HG03521 (cell line): ENCODE data around the gene JMJD8.
A peak's percentile ranks its signal among the peaks of the same experiment; 100 is the strongest.

Experiments used
- ATAC-seq: cut with Tn5 transposase; IDR thresholded peaks from one replicate; pipeline ENCODE4 v1.9.1; 2021; ENCODE audit warnings: mild to moderate bottlenecking, moderate library complexity; ENCODE audit not compliant: unreplicated experiment

The JMJD8 gene

DNA sequence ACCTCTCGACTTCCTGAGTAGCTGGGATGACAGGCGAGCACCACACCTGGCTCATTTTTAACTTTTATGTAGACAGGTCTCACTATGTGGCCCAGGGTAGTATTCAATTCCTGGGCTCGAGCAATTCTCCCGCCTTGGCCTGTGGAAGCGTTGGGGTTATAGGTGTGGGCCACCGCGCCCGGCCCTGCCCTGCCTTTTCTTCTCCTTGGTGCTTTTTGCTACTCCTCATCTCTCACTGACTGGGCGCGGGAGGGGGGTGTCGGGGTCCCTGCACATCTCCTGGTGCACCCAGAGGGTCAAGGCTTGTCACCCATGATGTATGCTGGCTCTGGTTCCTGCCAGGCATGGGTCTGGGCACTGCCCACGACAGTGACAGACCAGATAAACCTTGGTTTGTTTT, 39.6 kb downstream of the JMJD8 start:
- ATAC-seq = no peak

DNA sequence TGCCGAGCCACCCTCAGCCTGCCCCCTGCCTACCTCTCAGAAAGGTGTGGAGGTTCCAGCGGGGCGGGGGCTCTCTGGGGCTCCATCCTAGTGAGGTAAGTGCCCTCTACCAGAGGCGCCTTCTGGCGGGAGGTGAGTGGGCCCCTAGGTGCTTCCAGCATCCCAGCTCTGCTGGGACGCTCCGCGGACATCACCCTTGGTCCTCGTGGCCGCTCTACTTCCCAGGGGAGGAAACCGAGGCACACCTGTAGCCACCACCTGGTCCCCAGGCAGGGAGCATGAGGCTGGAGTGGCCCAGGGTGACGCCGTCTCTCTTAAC, 41.1 kb downstream of the JMJD8 start:
- ATAC-seq = no peak

DNA sequence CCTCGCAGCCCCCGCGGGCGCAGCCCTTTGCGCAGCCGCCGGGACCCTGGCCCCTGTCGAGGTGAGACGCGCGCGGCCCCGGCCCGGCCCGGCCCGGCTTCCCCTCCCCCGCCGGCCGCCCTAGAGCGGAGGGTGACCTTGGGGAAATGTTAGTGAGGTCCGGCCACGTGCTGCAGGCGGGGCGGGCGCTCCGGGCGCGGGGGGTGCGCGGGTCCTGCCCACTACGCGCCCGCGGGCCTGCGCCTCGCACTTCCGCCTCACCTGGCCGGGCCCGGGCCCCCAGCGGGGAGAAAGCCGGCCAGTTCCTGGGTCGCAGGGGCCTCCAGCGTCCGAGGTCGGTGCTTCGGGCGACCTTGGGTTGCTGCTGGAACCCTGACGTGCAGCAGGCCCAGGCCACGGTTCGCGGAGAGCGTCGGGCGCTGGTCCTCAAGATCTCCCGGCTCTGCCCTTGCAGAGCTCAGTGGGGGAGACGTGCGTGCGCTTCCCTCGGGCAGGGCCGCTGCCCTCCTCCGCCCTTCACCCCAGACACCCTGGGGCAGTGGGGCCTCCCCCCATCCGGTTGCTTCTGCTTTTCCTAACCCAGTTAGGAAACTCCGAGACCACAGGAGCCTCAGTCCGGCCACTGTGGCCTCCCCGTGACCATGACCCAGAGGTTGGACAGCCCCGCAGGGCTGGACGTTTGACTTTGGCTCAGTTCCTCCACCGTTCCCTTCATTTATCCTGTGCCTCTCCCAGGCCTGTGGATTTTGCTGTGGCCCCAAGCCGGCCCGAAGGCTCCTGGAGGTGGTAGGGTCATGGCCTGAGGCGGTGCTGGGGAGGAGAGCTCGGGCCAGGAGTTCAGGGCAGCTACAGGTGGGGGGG, 41.7 kb downstream of the JMJD8 start:
- ATAC-seq = peak; percentile 39

DNA sequence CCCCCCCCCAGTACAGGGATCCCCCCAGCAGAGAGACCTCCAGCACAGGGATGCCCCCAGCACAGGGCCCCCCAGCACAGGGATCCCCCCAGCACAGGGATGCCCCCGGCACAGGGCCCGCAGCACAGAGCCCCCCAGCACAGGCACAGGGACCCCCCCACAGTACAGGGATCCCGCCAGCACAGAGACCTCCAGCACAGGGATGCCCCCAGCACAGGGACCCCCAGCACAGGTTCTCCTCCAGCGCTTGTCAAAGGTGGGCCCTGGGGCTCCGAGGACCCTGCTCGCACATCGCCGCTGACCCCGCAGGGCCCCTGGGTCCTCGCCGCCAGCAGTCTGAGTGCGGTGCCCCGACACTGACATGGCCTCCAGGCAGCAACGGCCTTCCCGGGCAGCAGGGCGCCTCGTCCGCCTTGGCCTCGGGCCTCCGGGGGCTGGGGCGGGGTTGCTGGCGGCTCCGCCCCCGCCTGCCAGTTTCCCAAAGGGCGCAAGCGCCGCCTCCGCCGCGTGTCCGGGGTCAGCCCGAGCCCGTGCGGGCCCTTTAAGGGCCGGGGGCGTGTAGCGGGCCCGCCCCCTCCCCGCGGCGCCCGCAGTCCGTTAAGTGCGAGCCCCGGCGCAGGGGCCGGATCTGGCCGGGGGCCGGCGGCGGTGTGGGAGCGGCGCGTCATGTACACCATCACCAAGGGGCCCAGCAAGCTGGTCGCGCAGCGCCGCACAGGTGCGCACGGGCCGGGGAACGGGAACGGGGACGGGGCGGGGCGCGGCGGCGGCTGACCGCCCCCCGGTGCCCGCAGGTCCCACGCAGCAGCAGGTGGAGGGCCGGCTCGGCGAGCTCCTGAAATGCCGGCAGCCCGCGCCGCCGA, 42.6 kb downstream of the JMJD8 start, which contains the start of gene MCRIP2:
Gene MCRIP2, plus strand, starts transcription at position 503 of the 863 bp plus-strand sequence. Its CDS starts 164 bp downstream, at position 667.
- peak; percentile 41 for ATAC-seq

DNA sequence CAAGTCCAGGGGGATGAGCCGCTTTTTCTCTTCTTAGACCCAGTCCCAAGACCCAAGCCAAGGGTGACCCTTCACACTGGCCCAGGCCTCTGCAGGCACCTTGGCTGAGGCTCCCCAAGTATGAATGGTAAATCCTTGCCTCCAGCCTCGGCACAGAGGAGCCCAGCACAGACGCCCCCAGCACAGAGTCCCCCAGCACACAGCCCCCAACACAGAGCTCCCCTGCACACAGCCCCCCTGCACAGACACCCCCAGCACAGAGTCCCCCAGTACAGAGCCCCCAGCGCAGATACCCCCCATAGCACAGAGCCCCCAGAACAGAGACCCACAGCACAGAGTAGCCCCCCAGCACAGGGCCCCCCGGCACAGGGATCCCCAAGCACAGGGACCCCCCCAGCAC, 43.5 kb downstream of the JMJD8 start:
- ATAC-seq = no peak

DNA sequence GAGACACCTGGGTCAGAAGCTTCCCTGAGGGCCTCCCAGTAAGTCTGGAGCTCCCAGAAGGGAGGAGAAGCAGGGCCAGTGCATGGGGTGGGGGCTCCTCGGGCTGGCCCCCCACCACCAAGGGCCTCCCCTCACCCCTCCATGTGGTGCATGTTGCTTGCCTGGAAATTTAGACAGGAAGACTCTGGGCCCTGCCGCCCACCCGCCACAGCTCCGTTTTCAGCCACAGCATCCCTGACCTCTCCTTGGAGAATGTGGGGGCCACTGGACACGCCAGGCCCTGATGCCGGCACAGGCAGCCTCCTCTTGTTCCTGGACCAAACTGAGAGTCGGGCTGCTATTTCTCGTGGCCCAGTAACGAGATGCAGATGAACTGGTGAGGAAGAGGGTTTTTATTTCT, 45.3 kb downstream of the JMJD8 start:
- ATAC-seq = no peak

DNA sequence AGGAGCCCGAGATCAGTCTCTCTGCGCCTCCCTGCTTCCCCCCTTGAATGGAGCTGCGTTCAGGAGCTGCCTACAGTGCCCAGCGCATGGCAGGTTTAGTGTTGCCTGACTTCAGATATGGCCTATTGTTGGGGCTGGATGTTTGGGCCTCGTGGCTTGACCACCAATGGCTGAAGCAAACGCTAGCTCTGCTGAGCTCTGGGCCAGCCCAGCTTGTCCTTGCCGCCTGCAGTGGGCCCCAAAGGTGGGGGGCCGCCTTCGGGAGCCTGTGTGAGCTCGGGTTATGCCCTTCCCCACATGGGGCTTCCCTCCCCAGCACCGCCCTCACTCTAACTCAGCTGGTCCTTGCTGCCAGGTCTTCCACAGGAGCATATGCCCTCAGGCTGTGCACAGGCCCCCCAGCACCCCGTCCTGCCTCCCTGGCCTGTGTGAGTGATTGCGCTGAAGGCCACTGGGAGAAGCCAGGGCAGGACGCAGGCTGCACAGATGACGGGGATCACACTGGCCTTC, 46.0 kb downstream of the JMJD8 start:
- no peak for ATAC-seq

DNA sequence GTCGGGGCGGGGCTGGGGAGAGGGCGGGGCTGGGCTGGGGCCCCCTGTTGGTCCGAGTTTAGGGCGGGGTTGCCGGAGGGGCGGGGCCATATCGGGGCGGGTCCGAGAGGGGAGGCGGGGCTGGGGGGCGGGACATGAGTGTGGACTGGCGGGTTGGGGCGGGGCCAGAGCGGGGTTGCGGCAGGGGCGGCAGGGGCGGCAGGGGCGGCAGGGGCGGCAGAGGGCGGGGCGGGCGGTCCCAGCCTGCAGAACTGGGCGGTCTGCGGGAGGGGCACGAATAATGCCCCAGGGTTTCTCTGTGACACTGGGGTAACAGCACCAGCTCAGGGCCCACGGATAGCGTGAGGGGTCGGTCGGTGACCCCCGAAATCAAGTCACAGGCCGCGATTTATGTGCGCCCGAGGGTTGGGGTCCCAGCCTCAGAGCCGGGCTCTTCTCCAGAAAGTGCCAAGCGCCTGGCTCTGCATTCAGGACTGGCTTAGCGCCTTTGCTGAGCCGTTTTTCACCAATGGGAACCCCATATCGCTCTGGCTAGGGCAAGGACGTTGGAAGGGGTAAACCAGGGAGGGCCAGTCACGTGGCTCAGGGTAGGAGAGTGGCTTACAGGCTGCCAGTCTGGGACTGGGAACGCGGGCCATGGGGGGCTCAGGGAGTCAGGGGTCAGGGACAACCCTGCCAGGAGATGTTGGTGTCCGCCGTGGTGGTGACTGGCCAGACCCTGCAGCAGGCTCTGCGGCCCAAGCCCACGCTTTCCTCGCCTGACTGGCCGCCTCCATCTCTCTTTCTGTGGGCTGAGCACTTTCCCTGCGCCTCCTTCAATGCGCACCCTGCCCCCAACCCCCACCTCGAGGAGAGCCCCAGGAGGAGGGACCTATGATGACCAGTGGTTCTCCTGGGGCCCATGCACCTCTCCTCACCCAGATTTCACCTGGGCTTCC, 46.8 kb downstream of the JMJD8 start:
- no peak for ATAC-seq

DNA sequence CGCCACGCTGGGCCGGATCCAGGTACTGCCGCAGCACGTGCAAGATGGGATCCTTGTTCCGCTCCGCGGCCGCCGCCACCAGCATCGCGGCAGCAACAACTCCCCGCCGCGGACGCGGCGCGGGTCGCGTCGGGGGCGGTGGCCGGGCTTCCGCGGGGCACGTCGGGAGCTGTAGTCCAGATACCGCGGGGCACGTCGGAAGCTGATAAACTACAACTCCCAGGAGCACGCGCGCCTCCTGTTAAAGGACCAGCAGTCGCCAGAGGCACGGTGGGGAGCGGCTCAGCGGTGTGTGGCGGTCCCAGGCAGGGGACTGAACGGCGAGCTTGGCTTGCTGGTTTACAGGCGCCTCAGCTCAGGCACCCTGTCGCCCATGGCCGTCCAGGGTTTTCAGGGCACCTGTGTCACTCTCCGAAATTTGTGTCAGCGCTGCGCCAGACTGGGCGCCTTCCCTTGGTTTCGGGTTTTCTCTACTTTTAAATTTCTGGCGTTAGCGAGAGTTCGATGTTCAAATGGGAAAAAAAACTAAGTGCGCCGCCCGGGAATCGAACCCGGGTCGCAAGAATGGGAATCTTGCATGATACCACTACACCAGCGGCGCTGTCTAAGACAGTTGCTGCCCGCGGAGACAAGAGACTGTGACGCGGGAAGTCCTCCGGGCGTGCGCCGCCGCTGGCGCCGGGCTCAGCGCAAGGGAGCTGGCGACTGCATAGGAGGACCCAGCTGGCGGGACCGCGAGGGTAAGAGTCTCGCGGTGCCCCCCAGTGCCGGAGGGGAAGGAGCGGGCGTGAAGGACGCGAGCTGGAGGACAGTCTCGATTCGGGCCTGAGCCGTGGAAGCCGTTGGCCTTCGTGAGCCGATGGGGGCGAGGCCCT, 47.7 kb downstream of the JMJD8 start, which contains the start of gene METTL26:
Gene METTL26, minus strand, starts transcription at position 100 of the 875 bp plus-strand sequence. Its CDS starts 15 bp downstream, at position 85.
- peak; percentile 52 for ATAC-seq

DNA sequence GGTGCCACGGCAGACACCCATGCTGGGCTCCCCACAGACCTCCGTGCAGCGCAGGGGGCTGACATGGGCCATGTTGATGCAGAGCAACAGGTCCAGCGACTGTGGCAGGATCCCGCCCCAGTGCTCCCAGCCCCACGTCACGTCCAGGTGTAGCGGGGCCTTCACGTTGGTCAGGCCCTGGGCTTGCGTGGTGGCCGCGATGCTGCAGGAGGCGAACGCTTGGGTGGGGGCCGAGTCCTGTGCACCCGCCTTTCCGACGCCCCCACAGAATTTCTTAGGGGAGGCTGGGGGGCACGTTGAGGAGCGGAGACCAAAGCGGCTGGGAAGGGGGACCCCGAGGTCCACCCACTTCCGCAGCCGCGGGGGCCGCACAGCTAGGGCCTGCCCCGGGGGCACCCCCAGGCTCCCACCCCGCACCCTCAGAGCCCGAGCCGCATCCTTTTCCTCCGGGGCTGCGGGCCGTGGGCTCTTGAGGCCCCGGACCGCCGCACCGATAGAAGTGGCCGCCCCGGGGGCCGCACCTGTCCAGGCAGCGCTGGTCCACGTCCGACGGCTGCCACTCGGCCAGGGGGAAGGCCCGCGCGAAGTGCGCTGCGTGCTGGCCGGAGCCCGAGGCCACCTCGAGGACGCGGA, 48.4 kb downstream of the JMJD8 start:
- no peak for ATAC-seq

DNA sequence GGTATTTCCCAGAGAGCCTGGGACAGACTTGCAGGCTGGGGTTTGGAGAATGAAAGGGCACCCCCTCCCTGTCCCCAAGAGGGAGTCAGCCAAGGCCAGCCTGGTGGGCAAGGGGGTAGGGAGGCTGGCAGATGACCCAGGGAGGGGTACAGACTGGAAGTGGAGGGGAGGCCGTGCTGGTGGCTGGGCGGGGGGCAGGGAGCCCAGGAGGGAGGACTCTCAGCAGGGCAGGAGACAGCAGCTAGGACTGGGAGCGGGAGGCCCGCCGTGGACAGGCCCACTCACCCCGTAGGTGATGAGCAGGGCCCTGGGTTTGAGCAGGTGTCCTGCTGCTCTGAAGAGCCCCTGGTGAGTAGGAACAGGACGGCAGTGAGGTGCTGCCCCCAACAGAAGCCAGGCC, 49.1 kb downstream of the JMJD8 start:
- no peak for ATAC-seq

DNA sequence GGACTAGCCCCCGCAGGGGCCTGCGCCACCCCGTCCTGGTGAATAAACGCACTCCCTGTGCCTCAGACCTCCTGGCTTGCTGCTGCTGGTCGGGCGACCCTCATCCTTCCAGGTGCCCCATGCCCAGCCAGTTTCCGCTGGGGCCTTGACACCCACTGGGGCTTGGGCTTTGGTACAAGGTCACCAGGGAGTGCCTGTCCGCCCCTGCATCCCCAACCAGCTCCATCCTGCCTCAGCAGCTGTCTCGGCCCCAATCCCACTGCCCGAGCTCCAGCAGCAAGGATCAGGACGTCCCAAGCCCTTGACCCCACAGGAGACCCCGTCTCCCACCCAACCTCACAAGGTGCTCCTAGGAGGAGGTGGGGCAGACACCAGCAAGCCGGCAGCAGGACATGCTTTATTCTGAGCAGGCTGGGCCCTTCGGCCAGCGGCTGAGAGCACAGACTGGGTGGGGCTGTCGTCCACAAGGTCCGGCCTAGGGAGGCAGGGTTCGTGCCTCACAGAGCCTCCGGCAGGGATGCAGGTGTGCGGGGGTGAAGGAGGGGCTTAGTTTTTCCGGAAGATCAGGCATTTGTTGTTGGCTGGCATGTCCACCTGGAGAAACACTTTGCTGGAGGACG, 50.0 kb downstream of the JMJD8 start:
- ATAC-seq = no peak

DNA sequence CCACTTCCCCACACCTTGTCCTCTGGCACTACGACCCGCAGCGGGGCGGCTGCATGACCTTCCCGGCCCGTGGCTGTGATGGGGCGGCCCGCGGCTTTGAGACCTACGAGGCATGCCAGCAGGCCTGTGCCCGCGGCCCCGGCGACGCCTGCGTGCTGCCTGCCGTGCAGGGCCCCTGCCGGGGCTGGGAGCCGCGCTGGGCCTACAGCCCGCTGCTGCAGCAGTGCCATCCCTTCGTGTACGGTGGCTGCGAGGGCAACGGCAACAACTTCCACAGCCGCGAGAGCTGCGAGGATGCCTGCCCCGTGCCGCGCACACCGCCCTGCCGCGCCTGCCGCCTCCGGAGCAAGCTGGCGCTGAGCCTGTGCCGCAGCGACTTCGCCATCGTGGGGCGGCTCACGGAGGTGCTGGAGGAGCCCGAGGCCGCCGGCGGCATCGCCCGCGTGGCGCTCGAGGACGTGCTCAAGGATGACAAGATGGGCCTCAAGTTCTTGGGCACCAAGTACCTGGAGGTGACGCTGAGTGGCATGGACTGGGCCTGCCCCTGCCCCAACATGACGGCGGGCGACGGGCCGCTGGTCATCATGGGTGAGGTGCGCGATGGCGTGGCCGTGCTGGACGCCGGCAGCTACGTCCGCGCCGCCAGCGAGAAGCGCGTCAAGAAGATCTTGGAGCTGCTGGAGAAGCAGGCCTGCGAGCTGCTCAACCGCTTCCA, 50.6 kb downstream of the JMJD8 start:
- ATAC-seq = no peak

DNA sequence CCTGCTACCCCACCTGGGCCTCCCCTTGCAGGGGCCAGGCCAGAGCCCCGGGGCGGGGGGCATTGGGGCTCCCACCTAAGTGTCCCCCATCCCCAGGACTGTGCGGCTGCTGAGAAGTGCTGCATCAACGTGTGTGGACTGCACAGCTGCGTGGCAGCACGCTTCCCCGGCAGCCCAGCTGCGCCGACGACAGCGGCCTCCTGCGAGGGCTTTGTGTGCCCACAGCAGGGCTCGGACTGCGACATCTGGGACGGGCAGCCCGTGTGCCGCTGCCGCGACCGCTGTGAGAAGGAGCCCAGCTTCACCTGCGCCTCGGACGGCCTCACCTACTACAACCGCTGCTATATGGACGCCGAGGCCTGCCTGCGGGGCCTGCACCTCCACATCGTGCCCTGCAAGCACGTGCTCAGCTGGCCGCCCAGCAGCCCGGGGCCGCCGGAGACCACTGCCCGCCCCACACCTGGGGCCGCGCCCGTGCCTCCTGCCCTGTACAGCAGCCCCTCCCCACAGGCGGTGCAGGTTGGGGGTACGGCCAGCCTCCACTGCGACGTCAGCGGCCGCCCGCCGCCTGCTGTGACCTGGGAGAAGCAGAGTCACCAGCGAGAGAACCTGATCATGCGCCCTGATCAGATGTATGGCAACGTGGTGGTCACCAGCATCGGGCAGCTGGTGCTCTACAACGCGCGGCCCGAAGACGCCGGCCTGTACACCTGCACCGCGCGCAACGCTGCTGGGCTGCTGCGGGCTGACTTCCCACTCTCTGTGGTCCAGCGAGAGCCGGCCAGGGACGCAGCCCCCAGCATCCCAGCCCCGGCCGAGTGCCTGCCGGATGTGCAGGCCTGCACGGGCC, 51.4 kb downstream of the JMJD8 start:
- no peak for ATAC-seq

DNA sequence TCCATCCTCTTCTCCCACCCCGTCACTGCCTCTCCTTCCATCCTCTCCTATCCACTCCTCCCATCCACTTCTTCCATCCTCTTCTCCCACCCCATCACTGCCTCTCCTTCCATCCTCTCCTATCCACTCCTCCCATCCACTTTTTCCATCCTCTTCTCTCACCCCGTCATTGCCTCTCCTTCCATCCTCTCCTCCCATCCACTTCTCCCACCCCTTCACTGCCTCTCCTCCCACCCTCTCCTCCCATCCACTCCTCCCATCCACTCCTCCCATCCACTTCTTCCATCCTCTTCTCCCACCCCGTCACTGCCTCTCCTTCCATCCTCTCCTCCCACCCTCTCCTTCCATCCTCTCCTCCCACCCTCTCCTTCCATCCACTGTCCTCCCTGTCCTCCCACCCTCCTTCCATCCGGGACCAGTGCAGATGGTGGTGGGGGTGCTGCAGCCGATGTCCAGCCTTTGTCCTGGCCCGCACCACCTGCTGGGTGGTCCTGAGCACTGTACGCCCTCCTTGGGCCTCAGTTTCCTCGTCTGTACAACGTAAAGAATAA, 52.3 kb downstream of the JMJD8 start:
- ATAC-seq = no peak
